ENCODE results near the gene TOP2B.

Gene TOP2B

GRCh38 chr3:25555695-25556437 lies 108.8 kb downstream of the TOP2B start:
- no peak for DNase-seq

- DNase-seq, result no peak
Measured at GRCh38 chr3:25554376-25554775, 110.3 kb downstream of the TOP2B start.

DNA sequence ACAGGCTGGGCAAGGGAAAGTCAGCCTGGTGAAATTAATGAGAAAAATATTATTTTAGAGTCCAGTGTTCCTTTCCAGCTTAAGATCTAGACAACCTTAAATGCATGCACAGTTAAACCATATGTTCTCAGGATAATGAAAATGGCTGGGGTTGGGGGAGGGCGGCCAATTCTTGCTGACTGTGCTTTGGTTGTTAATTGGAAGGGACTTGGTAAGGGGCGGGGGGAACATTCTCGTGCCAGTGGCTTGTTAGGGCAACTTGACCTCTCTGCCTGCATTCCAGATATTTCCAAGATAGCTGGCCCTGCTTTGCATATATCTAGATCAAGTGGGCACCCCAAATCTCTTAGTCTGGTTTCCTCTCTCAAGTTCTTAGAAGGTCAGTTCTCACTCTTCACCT lies 112.5 kb downstream of the TOP2B start:
- DNase-seq, result no peak

- DNase-seq, result no peak
Measured at GRCh38 chr3:25548836-25549235, 115.9 kb downstream of the TOP2B start.

GRCh38 chr3:25547943-25548674 lies 116.6 kb downstream of the TOP2B start:
- no peak for DNase-seq
